Stimulated activated CD8-positive, alpha-beta memory T cell treated with anti-CD3 and anti-CD28 coated beads, Interleukin-7, amount 100 ng/mL, for 48 hours (primary cell): ENCODE data around the gene TRIML2.
"Not testable (repeated sequence)": the region's sequence is repeated elsewhere in the genome, so short reads cannot be mapped to it uniquely, and the experiment has no call there.

ENCODE experiments used
- DNase-seq, 2 donors: peaks; one replicate each; pipeline ENCODE4 v3.0.0-alpha.2; 2020; ENCODE audit warnings: low read depth in 1 of 2; ENCODE audit errors: extremely low read depth in 1 of 2

Gene TRIML2

DNA sequence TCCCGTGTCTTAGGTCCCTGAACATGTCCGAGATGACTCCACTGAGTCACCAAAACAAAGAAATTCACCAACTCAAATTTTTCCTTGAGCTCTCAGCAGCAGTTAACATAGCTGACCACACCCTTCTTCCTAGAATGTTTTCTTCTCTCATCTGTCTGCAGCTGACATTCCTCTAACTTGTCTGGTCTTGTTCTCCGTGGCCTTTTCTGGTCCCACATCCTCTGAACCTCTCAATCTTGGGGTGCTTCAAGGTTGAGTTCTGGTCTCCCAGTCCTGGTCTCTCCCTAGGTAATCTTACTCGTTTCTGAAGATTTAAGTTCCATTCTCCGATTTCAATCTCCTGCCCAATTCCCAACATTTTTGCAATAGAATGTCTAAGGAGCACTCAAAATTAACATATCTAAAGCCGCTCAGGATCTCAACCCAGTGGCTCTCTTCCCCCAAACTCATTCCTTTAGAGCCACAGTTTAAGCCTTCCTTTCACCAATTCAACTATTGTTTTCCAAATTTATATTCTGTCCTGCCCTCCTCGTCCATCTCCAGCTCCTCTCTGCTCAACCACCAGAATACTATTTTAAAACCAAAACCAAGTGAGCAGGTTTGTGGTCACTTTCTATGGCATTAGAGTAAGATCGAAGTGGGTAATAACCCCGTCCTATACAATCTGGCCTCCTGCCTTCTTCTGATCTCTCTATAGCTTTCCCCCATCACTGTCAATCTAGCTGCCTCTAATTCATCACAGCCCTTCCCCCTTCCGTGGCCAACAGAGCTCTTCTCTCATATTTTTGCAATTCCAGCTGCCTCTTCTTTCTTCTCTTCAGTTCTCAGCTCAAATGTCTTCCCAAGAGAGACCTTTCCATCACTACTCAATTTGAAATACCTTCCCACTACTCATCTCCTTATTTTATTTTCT, 1.2 kb downstream of the TRIML2 start:
- DNase-seq, result no peak

DNA sequence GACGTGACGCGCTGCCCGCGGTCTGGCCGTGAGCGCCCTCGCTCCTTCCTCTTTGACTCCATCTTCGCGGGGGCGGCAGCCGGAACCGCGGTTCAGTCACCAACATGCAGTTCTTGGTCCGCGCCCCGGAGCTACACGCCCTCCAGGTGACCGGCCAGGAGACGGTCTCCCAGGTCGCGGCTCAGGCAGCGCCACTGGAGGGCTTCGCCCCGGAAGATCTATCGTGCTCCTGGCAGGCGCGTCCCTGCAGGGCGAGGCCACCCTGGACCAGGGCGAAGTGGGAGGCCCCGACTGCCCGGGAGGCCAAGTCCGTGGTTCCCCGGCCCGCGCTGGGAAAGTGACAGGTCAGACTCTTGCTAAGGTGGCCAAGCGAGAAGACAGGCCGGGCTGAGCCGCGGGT, 2.9 kb downstream of the TRIML2 start:
- no peak for DNase-seq

DNA sequence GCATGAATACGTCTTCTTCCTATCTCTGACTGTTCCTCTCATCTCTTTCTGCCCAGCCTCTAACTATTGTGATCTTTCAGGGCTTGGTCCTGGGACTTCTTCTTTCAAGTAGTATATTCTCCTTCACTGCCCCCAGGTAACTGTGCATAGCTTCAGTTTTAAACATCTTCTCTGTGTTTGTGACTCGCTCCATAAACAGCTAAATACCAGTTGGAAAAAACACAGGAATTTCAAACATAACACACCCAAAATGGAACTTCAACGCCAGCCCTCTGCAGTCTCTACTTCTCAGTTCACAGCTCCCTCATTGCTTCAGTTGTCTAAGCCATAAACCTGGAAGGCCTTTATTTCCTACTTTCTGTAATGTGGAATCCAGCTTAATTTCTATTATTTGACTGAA, 16.6 kb downstream of the TRIML2 start:
- no peak for DNase-seq

DNA sequence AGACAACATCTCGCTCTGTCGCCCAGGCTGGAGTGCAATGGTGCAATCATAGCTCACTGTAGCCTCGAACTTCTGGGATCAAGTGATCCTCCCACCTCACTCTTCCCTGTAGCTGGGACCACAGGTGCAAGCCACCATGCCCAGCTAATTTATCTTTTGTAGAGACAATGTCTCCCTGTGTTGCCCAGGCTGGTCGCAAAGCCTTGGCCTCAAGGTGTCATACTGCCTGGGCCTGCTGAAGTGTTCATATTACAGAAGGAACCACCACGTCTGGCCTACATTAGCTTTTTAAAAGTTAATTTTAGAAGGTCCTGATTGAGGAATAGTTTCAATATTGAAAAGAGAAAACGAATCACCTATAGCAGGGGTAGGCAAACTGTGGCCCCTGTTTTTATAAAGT, 22.5 kb downstream of the TRIML2 start:
- no peak for DNase-seq

GRCh38 chr4:188082796-188083195, 26.6 kb downstream of the TRIML2 start:
- no peak for DNase-seq

DNA sequence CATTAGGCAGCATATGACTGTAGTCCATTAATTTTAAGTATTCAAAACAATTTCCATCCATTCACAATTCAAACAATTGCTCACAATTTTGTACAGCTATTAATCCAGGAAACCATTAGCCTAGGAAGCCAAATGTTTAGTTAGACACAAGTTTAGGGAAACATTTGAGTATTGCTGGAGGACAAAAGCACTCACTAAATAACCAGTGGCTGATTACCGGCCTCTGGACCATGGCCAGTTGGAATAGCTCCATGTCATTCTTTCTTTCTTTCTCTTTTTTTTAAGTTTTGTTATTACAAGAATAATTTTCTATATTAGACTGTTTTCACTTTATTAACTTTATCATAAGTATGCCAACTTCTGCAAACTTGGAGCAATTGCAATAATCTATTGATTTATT, 31.3 kb downstream of the TRIML2 start:
- DNase-seq, result no peak

DNA sequence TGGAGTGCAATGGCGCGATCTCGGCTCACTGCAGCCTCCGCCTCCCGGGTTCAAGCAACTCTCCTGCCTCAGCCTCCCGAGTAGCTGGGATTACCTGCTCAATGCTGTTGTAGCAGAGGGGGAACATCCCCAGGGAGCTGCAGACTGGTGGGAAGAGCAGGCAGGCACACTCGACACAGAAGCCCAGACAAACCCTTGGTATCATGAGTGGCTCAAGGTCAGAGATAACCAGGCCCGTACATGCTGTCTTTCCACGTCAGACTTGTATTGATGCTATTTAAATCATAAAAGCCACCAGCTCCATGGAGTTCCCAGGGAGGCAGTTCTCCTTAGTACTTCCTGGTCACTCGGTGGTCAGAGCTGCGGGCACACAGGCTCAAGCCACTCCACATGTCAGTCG, 33.2 kb downstream of the TRIML2 start:
- DNase-seq, result no peak

- DNase-seq, result no peak
These were observed 48.3 kb downstream of the TRIML2 start for GRCh38 chr4:188061083-188061482.

GRCh38 chr4:188053302-188053701, 56.1 kb downstream of the TRIML2 start:
- DNase-seq, result no peak

DNA sequence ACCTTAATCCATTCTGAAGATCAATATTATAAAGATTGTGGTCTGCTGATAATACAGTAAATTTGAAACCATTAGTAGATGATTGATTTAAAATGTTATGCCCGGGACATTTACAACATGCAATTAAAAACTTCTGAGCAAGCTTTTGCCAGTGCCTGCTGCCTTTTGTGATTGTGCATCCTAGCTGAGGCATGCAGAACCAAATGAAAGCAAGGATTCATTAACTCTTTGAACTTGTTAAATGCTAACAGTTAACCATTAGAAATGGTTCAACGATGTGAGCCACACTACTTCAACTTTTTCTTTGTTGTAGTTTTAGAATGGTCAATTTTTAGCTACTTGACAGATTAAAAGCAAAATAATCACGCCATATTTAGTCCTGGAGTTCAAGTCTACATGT, 62.7 kb downstream of the TRIML2 start:
- no peak for DNase-seq

- not testable (repeated sequence) for DNase-seq
These were observed 63.9 kb downstream of the TRIML2 start for GRCh38 chr4:188045461-188045860.

- no peak for DNase-seq
These were observed 66.2 kb downstream of the TRIML2 start for GRCh38 chr4:188043154-188043553.

DNA sequence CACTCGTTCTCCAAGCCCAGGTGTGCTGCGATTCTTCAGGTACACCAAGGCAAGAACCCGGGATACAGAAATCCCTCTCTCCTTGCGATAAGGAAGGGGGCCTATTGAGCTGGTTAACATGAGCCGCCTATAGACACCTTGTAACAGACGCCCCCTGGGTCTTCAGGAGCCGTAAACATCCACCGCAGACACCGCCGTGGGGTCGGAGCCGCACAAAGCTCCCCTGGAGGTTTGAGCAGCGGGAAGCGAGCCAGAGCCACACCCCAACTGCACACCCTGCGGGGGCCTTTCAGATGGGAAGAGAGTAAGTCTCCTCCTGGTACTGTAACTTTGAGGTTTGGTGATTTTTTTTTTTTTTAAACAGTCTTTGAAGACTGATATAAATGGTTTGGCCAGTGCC, 67.2 kb downstream of the TRIML2 start:
- no peak for DNase-seq

GRCh38 chr4:188041721-188042120, 67.7 kb downstream of the TRIML2 start:
- DNase-seq, result no peak
